Bronchial epithelial cell (primary cell): ENCODE results near the gene ZNF543. TPM values are rescaled to one million over a fixed set of nuclear protein-coding genes. Genes with fewer than 3 reads are reported as not detected.
"Not testable (repeated sequence)": the region's sequence is repeated elsewhere in the genome, so short reads cannot be mapped to it uniquely, and the experiment has no call there.

ENCODE experiments used
- DNase-seq: peaks from one replicate; pipeline ENCODE4 v3.0.0-alpha.2; 2010; ENCODE audit warnings: low read depth
- FAIRE-seq: peaks from 2 replicates; lab custom pipeline; 2011; peaks lifted over from hg19 to GRCh38; lab: Jason Lieb, UNC
- H3K27me3 ChIP-seq: 2 replicates; pipeline ENCODE4 v1.5.1; 2011; ENCODE audit warnings: low read length; ENCODE audit not compliant: control insufficient read depth, insufficient read depth
- H3K36me3 ChIP-seq: 2 replicates; pipeline ENCODE4 v1.5.1; 2011; ENCODE audit warnings: low read length; ENCODE audit not compliant: control insufficient read depth, insufficient read depth
- H3K4me3 ChIP-seq: 2 replicates; pipeline ENCODE4 v1.5.1; 2011; ENCODE audit warnings: mild to moderate bottlenecking, low read depth, low read length, control low read depth
- total RNA-seq: library from RNA; depleted of rRNA; stranded (reverse); fragments of >200 nt; gene quantifications from 2 replicates; pipeline ENCODE4 v1.2.1, GENCODE V29; 2014
- TF ChIP-seq, protein P1 (sequence below): IDR thresholded peaks from 2 replicates; pipeline ENCODE4 v1.5.1; 2011; ENCODE audit warnings: mild to moderate bottlenecking, moderate library complexity, low read length, control low read depth, inconsistent platforms; ENCODE audit not compliant: insufficient read depth, severe bottlenecking

ZNF543 gene
- 13.2 and 14.7 TPM in 2 replicates for total RNA-seq

DNA sequence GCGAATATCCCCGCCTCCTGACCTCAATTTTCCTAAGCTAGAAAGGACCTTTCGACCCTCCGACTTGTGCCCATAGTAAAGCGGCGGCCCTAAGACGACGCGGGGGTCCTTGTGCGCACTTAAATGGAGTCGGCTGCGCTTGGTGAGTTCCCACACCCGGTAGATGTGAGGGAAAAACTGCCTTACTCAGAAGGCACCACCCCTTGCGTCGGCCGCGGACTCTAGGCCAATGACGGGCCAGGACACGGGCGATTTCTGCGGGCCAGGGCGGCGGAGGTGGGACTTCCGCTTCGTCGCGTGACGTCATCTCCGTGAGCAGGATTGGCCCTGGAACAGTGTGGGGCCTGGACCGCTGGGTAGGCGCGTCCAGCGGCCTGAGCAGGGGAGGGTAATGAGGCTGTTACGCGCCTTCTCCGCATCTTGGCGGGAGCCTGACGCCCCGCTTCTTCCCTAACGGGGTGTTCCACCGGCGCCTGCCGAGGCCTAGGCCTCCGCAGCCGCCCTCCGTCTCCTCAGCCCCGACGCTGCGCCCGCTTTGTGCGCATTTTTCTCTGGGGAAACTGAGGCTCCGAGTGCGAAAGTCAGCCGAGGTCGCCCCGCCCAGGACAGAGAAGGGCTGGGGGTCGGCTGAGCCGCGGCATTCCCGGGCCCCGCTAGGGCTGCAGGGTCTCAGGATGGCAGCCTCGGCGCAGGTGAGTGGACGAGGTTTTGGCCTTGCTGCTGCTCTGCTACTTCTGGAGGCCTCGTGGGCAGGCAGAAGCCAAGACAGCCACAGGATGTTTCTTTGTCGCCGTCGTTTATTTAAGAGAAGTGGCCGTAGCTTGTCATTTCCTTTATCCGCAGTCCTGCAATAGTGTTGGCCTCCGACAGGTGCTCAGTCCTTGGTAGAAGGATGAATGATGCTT, at the start of gene ZNF543:
Gene ZNF543, plus strand, starts transcription at position 293 of the 905 bp plus-strand sequence. Its CDS starts 382 bp downstream, at position 675.
- FAIRE-seq (peak; percentile 73), DNase-seq (peak; percentile 87)
- TF ChIP-seq, protein P1, sequence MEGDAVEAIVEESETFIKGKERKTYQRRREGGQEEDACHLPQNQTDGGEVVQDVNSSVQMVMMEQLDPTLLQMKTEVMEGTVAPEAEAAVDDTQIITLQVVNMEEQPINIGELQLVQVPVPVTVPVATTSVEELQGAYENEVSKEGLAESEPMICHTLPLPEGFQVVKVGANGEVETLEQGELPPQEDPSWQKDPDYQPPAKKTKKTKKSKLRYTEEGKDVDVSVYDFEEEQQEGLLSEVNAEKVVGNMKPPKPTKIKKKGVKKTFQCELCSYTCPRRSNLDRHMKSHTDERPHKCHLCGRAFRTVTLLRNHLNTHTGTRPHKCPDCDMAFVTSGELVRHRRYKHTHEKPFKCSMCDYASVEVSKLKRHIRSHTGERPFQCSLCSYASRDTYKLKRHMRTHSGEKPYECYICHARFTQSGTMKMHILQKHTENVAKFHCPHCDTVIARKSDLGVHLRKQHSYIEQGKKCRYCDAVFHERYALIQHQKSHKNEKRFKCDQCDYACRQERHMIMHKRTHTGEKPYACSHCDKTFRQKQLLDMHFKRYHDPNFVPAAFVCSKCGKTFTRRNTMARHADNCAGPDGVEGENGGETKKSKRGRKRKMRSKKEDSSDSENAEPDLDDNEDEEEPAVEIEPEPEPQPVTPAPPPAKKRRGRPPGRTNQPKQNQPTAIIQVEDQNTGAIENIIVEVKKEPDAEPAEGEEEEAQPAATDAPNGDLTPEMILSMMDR: no peak
- Histone ChIP-seq H3K36me3 (peaks cover 10% of the 10 kb centered on the region), H3K4me3 (peak within 1 kb of the TSS; percentile 75), H3K27me3 (no peaks in the 10 kb centered on the region)

DNA sequence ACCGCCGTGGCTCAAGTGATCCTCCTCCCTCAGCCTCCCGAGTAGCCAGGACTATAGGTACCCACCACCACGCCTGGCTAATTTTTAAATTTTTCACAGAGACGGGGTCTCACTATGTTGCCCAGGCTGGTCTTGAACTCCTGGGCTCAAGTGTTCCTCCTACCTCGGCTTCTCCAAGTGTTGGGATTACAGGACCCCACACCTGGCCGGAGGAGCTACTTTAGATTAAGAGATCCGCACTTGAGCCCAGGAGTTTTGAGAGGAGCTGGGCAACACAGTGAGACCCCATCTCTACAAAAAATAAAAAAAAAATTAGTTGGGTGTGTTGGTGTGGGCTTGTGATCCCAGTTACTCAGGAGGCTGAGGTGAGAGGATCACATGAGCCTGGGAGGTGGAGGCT, 49.0 kb upstream of the ZNF543 start:
- Histone ChIP-seq H3K36me3 (peaks cover 1% of the 10 kb centered on the region), H3K4me3 (no peak overlapping the region), H3K27me3 (no peaks in the 10 kb centered on the region)
- no peak for FAIRE-seq
- no peak for DNase-seq
- TF ChIP-seq, protein P1: no peak

DNA sequence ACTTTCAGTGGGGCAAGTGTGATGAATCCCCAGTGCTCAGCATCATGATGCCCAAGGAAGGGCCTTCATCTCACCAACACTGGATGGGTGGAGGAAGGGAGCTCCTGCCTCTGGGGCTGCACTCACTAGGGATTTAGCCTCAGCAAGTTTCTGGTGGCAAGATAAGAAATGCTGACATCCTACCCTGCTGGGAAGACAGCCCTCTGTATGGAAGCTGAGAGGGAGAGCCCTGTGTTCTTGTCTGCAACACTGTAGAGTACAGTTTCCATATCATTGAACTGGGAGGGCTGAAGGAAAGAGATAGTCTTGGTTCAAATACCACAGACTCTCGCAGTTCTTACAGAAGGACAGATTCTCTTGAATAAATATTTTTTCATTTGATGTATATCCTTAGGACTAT, 47.3 kb upstream of the ZNF543 start:
- FAIRE-seq: no peak
- H3K27me3 ChIP-seq: no peaks in the 10 kb centered on the region
- no peak for DNase-seq
- TF ChIP-seq, protein P1: no peak
- H3K4me3 ChIP-seq: no peak overlapping the region
- H3K36me3 ChIP-seq: peaks cover 1% of the 10 kb centered on the region

DNA sequence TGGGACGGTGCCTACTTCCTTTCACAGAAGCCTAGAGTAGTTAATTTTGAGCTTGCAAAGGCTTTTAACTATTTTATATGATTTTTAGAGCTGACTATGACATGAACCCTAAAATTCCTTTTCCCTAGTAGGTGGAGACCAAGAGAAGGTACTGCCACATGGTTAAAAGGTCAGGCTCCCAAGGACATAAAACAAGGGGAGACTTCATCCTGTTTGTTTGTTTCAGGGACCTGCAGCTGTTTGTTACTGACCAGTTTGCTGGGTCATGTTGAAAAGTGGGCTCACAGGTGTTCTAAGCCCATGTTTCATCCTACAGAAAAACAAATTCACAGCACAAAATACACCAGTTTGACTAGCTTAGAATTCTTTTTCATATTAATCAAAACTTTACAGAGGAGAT, 43.8 kb upstream of the ZNF543 start:
- FAIRE-seq (no peak), DNase-seq (no peak)
- Histone ChIP-seq H3K36me3 (peaks cover 1% of the 10 kb centered on the region), H3K4me3 (no peak overlapping the region), H3K27me3 (no peaks in the 10 kb centered on the region)
- TF ChIP-seq, protein P1: no peak

DNA sequence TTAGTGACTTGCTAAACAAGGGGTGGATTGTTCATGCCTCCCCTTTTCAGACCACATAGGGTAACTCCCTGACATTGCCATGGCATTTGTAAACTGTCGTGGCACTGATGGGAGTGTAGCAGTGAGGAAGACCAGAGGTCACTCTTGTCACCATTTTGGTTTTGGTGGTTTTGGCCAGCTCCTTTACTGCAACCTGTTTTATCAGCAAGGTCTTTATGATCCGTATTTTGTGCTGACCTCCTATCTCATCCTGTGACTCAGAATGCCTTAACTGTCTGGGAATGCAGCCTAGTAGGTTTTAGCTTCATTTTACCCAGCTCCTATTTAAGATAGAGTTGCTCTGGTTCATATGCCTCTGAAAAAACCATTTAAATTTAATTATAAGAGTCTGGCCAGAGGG, 41.8 kb upstream of the ZNF543 start:
- H3K36me3 ChIP-seq, FAIRE-seq, H3K27me3 ChIP-seq, H3K4me3 ChIP-seq: not testable (repeated sequence)
- DNase-seq: peak; percentile 79

DNA sequence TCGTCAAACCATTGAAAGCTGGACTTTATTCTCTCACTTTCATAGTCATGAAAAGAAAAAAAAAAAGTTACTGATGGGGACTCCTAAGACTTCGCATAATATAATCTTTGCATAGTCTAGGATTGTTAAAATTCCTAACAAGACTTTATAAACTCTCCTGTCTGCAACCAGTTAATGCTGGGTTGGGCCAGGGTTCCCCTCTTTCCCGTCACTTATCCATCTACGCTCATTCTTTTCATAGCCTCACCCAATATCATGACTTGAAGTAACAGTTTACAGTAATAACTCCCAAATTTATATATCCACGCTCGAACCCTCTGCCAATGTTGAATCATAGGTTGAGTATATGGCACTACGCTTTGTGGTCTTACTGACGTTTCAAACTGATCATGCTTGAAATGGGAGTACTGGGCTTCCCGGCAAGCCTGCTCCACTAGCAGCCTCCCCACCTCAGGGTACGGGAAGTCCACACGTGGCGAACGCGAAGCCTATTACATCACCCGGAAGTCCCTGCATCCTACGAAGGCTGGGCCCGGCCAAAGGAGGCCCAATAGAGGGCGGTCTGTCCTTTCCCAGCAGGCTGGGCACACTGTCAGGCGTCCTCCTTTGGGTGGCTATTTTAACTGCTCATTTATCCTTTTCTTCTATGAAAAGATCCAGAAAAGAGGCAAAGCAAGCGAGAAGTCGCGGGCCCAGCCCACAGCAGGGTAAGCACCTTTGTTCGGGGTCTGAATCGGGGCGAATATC, 40.7 kb upstream of the ZNF543 start:
- DNase-seq: peak; percentile 88

More for the DNA sequence above, 40.7 kb upstream of the ZNF543 start:
- Histone ChIP-seq H3K36me3 (peaks cover 7% of the 10 kb centered on the region), H3K4me3 (peak overlapping the region; percentile 75), H3K27me3 (no peaks in the 10 kb centered on the region)
- TF ChIP-seq, protein P1: peak; percentile 63
- FAIRE-seq: no peak
